ENCODE data around the gene AKAP13.

GRCh38 chr15:85514413-85514812, 134.0 kb downstream of the AKAP13 start:
- TF ChIP-seq CTCF (IDR thresholded peaks at IDR 0.05) (no peak), EP300 (IDR thresholded peaks at IDR 0.05) (no peak), POLR2AphosphoS5 (IDR thresholded peaks at IDR 0.05) (no peak)
